GM19043 (cell line): ENCODE results near the gene UBE2J2.

Source experiments
- ATAC-seq: cut with Tn5 transposase; IDR thresholded peaks from one replicate; pipeline ENCODE4 v1.9.1; 2021; ENCODE audit warnings: low read depth; ENCODE audit not compliant: unreplicated experiment

Gene UBE2J2

GRCh38 chr1:1310109-1310385, 36.4 kb upstream of the UBE2J2 start:
- ATAC-seq: no peak

- no peak for ATAC-seq
Observed at GRCh38 chr1:1309251-1310108, 35.8 kb upstream of the UBE2J2 start.

GRCh38 chr1:1308756-1309250, 35.1 kb upstream of the UBE2J2 start:
- ATAC-seq: no peak

- peak; percentile 54 for ATAC-seq
Observed at GRCh38 chr1:1307923-1308755, 34.5 kb upstream of the UBE2J2 start, which contains the start of the genes ACAP3 and PUSL1. TSS of gene ACAP3 (minus strand) at chr1:1307930. CDS start at chr1:1307815, 115 bp downstream. TSS of gene PUSL1 (plus strand) at chr1:1308597. CDS start at chr1:1308644, 47 bp downstream.

GRCh38 chr1:1307261-1307922, 33.7 kb upstream of the UBE2J2 start:
- ATAC-seq: no peak

GRCh38 chr1:1306661-1307260, 33.1 kb upstream of the UBE2J2 start:
- ATAC-seq: no peak

GRCh38 chr1:1306070-1306660, 32.5 kb upstream of the UBE2J2 start:
- ATAC-seq: no peak

GRCh38 chr1:1305300-1306069, 31.8 kb upstream of the UBE2J2 start:
- ATAC-seq: no peak

GRCh38 chr1:1304331-1305299, 31.0 kb upstream of the UBE2J2 start:
- ATAC-seq: no peak

- ATAC-seq: no peak
Observed at GRCh38 chr1:1303736-1304135, 30.1 kb upstream of the UBE2J2 start.

GRCh38 chr1:1302951-1303509, 29.4 kb upstream of the UBE2J2 start:
- no peak for ATAC-seq

- no peak for ATAC-seq
Observed at GRCh38 chr1:1302006-1302430, 28.4 kb upstream of the UBE2J2 start.

- ATAC-seq: no peak
Observed at GRCh38 chr1:1300352-1300739, 26.7 kb upstream of the UBE2J2 start.

GRCh38 chr1:1299686-1300351, 26.2 kb upstream of the UBE2J2 start:
- no peak for ATAC-seq

- ATAC-seq: no peak
Observed at GRCh38 chr1:1298861-1299685, 25.4 kb upstream of the UBE2J2 start.

- ATAC-seq: no peak
Observed at GRCh38 chr1:1297802-1298424, 24.3 kb upstream of the UBE2J2 start.
